ENCODE data around the gene OR5P2.
"Not testable (repeated sequence)": the region's sequence is repeated elsewhere in the genome, so short reads cannot be mapped to it uniquely, and the experiment has no call there.

The OR5P2 gene, protein sequence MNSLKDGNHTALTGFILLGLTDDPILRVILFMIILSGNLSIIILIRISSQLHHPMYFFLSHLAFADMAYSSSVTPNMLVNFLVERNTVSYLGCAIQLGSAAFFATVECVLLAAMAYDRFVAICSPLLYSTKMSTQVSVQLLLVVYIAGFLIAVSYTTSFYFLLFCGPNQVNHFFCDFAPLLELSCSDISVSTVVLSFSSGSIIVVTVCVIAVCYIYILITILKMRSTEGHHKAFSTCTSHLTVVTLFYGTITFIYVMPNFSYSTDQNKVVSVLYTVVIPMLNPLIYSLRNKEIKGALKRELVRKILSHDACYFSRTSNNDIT

DNA sequence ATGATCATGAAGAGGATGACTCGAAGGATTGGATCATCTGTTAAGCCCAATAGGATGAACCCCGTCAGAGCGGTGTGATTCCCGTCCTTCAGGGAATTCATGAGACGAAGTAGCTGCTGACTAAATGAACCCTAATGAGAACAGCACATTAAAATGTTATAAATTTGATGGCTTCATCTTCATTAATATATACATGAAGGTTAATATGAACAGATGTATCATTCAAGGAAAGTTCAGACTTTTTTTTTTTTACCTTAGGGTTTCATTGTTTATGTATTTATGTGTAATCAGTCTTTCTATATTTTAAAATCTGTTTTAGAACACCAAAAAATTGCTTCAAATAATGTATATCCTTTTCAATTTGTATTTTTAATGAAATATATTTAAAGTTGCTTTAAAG lies at the start of gene OR5P2:
Gene OR5P2 (minus strand): TSS at position 101 of the 400 bp plus-strand sequence. CDS start 0 bp downstream, at position 101.
- no peak for DNase-seq (ENCODE audit: low read depth in 2 of 2)

DNA sequence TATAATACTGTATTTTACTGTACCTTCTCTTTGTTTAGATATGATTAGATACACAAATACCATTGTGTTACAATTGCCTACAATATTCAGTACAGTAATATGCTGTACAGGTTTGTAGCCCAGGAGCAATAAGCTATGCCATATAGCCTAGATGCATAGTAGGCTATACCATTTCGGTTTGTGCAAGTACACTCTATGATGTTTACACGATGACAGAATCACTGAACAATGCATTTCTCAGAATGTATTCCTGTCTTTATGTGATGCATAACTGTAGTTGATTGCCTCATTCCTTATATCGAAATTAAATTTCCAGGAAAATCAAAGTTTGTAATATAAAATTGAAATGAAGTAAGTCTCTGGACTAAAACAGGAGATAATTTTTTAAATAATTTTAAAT lies 49.3 kb upstream of the OR5P2 start:
- DNase-seq (ENCODE audit: low read depth in 2 of 2), result no peak

DNA sequence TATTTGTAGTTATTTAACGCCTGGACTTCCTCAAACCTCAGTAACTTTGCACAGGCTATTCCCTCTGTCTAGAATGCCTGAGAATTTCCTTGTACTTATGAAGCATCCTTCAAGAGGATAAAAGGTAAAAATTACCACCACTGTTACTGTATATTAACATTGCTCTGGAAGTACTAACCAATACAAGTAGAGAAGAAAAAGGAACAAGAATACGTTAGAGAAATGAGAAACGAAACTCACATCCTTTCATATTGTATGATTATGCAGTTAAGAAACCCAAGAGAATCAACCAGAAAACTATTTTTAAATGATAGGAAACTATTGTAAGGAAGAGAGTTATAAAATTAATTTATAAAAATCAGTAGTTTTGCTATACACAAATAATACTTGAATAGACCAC lies 48.2 kb upstream of the OR5P2 start:
- DNase-seq (ENCODE audit: low read depth in 2 of 2), result no peak

DNA sequence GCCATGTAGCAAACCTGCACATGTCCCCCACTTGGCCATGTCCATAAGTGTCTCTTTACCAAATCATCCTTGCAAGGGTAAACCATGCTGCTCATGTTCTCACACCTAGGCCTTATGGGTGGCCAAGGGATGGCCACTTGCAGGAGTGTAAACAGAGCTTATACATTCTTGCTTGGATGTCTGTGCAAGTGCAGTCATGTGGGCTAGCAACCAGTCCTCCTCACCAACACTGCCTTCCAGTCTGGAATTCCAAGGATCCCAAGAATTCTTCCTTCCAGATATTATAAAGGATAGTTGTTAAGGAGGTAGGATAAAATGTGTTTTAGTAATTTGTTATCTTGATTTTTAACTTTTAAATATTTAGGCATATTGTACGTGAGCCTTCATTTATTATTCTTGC lies 47.8 kb upstream of the OR5P2 start:
- DNase-seq (ENCODE audit: low read depth in 2 of 2), result no peak

DNA sequence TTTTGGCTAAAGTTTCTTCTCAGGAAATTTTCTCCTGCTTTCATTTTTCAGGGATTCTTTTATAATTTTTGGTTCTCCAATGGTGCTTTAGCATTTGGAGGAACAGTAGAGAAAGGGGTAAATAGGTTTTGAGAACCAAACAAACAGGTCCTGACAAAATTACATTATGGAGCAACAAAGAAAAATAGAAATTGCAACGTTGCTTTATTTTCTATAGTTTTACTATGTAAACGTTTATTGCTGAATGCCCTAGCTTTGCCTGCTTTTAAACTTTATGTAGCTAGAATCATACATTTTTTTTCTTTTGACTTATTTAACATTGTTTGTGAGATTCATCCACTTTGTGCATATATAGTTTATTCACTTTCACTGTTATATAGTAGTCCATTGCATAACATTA lies 43.8 kb upstream of the OR5P2 start:
- no peak for DNase-seq (ENCODE audit: low read depth in 2 of 2)

DNA sequence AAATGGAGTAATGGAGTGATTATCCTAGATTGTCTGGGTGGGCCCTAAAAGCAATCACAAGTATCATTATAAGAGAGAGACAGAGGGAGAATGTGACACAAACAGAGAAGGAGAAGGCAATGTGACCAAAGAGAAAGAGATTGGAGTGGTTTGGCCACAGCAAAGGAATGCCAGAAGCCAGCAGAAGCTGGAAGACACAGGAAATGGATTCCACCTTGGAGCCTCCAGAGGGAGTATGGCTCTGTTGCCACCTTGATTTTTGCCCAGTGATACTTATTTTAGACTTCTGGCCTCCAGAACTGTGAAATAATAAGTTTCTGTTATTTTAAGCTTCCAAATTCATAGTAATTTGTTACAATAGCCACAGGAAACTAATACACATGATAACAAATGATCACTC lies 36.8 kb upstream of the OR5P2 start:
- no peak for DNase-seq (ENCODE audit: low read depth in 2 of 2)

DNA sequence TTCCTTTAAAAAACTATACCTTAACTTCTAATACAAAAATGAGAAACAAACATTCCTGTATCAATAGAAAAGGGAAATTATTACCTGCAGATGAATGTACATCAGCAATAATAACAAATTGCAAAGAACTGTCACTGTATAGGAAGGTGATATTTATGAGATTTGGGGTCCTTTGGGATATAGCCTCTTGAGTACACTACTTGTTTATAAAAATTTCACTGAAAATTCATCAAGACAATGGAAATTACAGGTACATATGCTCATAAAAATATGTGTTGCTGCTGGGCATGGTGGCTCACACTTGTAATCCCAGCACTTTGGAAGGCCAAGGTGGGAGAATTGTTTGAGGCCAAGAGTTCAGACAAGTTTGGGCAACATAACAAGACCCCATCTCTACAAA lies 34.0 kb upstream of the OR5P2 start, which contains the start of gene OR5P3:
Gene OR5P3 (minus strand): TSS at position 101 of the 400 bp plus-strand sequence.
- DNase-seq (ENCODE audit: low read depth in 2 of 2), result no peak

DNA sequence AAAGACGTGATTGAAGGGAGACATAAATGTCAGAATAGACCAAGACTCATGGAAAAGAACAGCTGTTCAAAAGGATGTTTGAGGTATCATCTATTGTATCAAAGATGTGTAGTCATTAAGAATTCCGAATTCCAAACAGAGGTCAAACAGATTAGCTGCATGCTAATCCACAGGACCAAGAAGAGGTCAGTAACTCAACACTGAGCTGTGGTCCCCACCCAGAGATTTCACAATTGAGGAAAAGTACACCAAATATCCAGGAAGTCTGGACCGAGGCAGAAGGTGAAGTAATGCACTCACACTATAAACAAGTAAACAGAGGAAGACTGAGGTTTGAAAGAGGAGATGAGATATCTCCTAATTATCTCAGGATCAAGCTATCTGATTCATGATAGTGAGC lies 29.6 kb upstream of the OR5P2 start:
- no peak for DNase-seq (ENCODE audit: low read depth in 2 of 2)

DNA sequence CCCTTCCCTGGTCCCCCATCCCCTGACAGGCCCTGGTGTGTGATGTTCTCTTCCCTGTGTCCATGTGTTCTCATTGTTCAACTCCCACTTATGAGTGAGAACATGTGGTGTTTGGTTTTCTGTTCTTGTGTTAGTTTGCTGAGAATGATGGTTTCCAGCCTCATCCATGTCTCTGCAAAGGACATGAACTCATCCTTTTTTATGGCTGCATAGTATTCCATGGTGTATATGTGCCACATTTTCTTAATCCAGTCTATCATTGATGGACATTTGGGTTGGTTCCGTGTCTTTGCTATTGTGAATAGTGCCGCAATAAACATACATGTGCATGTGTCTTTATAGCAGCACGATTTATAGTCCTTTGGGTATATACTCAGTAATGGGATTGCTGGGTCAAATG lies 23.7 kb upstream of the OR5P2 start:
- DNase-seq (ENCODE audit: low read depth in 2 of 2), result not testable (repeated sequence)

DNA sequence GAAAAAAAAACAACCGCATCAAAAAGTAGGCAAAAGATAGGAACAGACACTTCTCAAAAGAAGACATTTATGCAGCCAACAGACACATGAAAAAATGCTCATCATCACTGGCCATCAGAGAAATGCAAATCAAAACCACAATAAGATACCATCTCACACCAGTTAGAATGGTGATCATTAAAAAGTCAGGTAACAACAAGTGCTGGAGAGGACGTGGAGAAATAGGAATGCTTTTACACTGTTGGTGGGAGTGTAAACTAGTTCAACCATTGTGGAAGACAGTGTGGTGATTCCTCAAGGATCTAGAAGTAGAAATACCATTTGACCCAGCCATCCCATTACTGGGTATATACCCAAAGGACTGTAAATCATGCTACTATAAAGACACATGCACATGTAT lies 18.2 kb upstream of the OR5P2 start:
- DNase-seq (ENCODE audit: low read depth in 2 of 2), result not testable (repeated sequence)

DNA sequence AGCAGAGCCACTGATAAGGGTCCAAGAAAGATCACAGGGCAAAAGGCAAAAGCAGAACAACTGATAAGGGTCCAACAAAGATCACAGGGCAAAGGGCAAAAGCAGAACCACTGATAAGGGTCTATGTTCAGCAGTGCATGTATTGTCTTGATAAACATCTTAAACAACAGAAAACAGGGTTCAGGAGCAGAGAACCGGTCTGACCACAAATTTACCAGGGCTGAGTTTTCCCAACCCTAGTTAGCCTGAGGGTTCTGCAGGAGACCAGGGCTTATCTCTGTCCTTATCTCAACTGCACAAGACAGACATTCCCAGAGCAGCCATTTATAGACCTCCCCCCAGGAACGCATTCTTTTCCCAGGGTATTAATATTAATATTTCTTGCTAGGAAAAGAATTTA lies 13.6 kb upstream of the OR5P2 start:
- DNase-seq (ENCODE audit: low read depth in 2 of 2), result not testable (repeated sequence)

DNA sequence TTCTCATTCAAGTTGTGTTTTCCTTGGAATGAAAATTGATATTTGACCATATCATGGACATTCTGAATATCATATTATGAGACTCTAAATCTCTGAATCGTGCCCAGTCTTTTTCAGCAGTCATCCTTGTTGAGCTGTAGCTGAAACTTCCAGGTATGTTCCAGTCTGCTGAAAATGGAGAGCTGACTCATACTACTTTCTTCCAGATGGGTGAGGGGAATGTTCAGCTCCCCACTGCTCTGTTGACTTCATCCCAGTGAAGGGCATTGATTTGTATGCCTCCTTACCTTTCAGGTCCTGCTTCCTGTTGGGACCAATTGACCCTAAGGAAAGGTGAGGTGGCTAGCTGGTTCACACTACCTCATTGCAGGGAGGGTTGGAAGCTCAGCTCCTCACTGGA lies 3.5 kb downstream of the OR5P2 start:
- no peak for DNase-seq (ENCODE audit: low read depth in 2 of 2)

DNA sequence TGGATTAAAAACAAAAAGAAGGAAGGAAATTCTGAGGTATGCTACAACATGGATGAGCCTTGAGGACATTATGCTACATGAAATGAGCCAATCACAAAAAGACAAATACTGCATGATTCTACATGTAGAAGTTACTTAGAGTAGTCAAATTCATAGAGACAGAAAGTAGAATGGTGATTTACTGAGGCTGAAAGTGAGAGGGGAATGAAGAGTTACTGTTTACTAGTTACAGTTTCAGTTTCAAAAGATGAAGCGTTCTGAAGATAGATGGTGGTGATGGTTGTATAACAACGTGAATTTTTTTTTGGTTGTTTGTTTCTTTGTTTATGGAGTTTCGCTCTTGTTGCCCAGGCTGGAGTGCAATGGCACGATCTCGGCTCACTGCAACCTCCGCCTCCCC lies 9.5 kb downstream of the OR5P2 start:
- no peak for DNase-seq (ENCODE audit: low read depth in 2 of 2)

DNA sequence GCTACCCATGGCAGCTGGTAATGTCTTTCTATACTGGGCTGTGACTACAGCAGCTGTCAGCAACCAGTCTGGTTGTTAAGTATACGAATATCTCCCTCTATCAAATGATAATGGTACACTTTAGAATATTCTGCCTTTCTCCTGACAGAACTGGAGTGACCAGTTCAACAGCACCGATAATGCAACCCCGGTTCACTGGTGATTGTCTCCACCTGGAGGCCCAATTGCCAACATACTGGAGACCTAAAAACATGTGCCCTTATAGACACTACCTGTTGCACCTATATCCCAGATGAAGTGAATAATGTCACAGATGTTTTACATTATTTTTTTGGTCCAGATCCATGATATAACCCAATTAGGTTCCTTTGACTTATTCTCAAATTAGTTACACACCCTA lies 21.1 kb downstream of the OR5P2 start:
- no peak for DNase-seq (ENCODE audit: low read depth in 2 of 2)

DNA sequence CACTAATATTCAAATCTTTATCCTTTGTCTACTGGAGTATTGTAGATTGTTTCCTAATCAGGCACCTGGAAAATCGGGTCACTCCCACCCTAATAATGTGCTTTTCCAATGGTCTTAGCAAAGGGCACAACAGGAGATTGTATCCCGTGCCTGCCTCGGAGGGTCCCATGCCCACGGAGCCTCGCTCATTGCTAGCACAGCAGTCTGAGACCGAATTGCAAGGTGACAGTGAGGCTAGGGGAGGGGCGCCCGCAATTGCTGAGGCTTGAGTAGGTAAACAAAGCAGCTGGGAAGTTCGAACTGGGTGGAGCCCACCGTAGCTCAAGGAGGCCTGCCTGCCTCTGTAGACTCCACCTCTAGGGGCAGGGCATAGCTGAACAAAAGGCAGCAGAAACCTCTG lies 32.4 kb downstream of the OR5P2 start:
- DNase-seq (ENCODE audit: low read depth in 2 of 2), result not testable (repeated sequence)

DNA sequence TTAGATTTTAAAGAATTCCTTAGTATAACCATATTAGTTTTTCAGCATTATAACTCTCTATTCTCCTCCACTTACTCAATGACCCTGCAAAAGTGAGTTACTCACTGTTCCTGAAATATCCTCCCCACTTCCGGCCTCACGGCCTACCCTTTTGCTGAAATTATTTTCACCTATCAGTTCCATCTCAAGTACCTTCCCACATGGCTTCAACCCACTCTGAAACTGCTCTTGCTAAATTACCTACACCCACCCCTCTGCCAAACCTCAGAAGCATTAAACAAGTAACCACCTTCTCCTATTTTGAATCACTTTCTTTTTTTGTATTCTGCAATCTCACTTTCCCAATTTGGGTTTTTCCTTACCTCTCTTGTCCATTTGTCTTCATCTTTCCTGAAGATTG lies 37.7 kb downstream of the OR5P2 start:
- no peak for DNase-seq (ENCODE audit: low read depth in 2 of 2)

DNA sequence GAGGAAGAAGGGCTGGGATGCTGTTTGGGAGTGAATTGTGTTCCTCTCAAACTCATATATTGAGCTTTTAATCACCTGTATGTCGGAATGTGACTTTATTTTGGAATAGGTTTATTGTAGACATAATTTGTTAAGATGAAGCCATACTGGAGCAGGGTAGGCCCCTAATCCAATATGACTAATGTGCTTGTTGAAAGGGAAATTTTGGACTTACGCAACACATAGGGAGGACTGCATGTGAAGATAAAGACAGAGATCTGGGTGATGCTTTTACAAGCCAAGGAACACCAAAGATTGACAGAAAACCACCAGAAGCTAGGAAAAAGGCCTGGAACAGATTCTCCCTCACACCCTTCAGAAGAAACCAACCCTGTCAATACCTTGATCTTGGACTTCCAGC lies 47.3 kb downstream of the OR5P2 start:
- DNase-seq (ENCODE audit: low read depth in 2 of 2), result no peak

All from stimulated activated CD4-positive, alpha-beta T cell treated with anti-CD3 and anti-CD28 coated beads, Interleukin-1b, Interleukin-23, amount 100 ng/mL, for 1 hour (primary cell).